ENCODE measurements around the gene ARPC5.

GRCh38 chr1:183619781-183620180, 15.8 kb downstream of the ARPC5 start:
- TF ChIP-seq EZH2 (IDR thresholded peaks at IDR 0.05; ENCODE audit: borderline replicate concordance, control insufficient read depth, low read depth, low read length) (no peak), BMI1 (IDR thresholded peaks at IDR 0.05; ENCODE audit: borderline replicate concordance) (no peak), RELA (IDR thresholded peaks at IDR 0.05; ENCODE audit: borderline replicate concordance, partially characterized antibody) (no peak), NR2C2 (IDR thresholded peaks at IDR 0.05; ENCODE audit: borderline replicate concordance, control insufficient read depth, insufficient read length, low read depth) (no peak), NFYB (IDR thresholded peaks at IDR 0.05; ENCODE audit: insufficient read depth, low read depth, low read length) (no peak), RAD21 (IDR thresholded peaks at IDR 0.05; ENCODE audit: insufficient read depth, low read depth, low read length) (no peak), POLR2A (IDR thresholded peaks at IDR 0.05; ENCODE audit: low read depth, low read length) (no peak), CTCF (IDR thresholded peaks at IDR 0.05 in 2 of 3, conservative IDR thresholded peaks at IDR 0.05 in 1 of 3; ENCODE audit: control insufficient read depth in 2 of 3, extremely low read depth in 1 of 3, insufficient read depth in 1 of 3, low read depth in 3 of 3, low read length in 3 of 3) (no peak), USF1 (IDR thresholded peaks at IDR 0.05; ENCODE audit: borderline replicate concordance, extremely low read length, insufficient read depth, low read depth, low read length) (no peak), TAF1 (IDR thresholded peaks at IDR 0.05; ENCODE audit: borderline replicate concordance, low read depth, low read length) (no peak), PBX3 (IDR thresholded peaks at IDR 0.05; ENCODE audit: insufficient replicate concordance, low read depth, low read length) (no peak), ZNF592 (IDR thresholded peaks at IDR 0.05) (no peak), MAX (IDR thresholded peaks at IDR 0.05; ENCODE audit: low read depth, low read length) (no peak), POLR2AphosphoS5 (IDR thresholded peaks at IDR 0.05; ENCODE audit: low read length) (no peak)

Data from GM12878 (cell line).